ENCODE data around the gene LHFPL3.

- TF ChIP-seq, protein P1, sequence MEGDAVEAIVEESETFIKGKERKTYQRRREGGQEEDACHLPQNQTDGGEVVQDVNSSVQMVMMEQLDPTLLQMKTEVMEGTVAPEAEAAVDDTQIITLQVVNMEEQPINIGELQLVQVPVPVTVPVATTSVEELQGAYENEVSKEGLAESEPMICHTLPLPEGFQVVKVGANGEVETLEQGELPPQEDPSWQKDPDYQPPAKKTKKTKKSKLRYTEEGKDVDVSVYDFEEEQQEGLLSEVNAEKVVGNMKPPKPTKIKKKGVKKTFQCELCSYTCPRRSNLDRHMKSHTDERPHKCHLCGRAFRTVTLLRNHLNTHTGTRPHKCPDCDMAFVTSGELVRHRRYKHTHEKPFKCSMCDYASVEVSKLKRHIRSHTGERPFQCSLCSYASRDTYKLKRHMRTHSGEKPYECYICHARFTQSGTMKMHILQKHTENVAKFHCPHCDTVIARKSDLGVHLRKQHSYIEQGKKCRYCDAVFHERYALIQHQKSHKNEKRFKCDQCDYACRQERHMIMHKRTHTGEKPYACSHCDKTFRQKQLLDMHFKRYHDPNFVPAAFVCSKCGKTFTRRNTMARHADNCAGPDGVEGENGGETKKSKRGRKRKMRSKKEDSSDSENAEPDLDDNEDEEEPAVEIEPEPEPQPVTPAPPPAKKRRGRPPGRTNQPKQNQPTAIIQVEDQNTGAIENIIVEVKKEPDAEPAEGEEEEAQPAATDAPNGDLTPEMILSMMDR (IDR thresholded peaks at IDR 0.05) = no peak
- TF ChIP-seq POLR2A (IDR thresholded peaks at IDR 0.05) = no peak
These were observed 325.5 kb downstream of the LHFPL3 start for GRCh38 chr7:104653825-104654401.

All from esophagus squamous epithelium (tissue), 4 donors.